OCI-LY1 (cell line): ENCODE data around the gene MROH9.

Experiments
- EZH2 ChIP-seq: fragments of 200-600 bp; sonication (generic), shearing (Covaris generic); IDR thresholded peaks from 2 replicates; pipeline ENCODE4 v1.8.0; 2017; ENCODE audit warnings: borderline replicate concordance, mixed run types, mild to moderate bottlenecking, antibody characterized with exemption, low read length, moderate library complexity, mixed read lengths
- TF ChIP-seq, protein P1 (sequence below): fragments of 200-600 bp; sonication (generic), shearing (Covaris generic); IDR thresholded peaks from 2 replicates; pipeline ENCODE4 v1.5.1; 2017; ENCODE audit warnings: mild to moderate bottlenecking, antibody characterized with exemption, low read length, moderate library complexity, mixed read lengths

GRCh38 chr1:170886460-170886859, 48.9 kb upstream of the MROH9 start:
- TF ChIP-seq, protein P1, sequence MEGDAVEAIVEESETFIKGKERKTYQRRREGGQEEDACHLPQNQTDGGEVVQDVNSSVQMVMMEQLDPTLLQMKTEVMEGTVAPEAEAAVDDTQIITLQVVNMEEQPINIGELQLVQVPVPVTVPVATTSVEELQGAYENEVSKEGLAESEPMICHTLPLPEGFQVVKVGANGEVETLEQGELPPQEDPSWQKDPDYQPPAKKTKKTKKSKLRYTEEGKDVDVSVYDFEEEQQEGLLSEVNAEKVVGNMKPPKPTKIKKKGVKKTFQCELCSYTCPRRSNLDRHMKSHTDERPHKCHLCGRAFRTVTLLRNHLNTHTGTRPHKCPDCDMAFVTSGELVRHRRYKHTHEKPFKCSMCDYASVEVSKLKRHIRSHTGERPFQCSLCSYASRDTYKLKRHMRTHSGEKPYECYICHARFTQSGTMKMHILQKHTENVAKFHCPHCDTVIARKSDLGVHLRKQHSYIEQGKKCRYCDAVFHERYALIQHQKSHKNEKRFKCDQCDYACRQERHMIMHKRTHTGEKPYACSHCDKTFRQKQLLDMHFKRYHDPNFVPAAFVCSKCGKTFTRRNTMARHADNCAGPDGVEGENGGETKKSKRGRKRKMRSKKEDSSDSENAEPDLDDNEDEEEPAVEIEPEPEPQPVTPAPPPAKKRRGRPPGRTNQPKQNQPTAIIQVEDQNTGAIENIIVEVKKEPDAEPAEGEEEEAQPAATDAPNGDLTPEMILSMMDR = no peak
- TF ChIP-seq EZH2 = no peak
